GM21515 (cell line): ENCODE data around the gene CEACAM20.
"Not testable (repeated sequence)": the region's sequence is repeated elsewhere in the genome, so short reads cannot be mapped to it uniquely, and the experiment has no call there.

Experiments
- ATAC-seq: cut with Tn5 transposase; IDR thresholded peaks from one replicate; pipeline ENCODE4 v1.9.1; 2021; ENCODE audit not compliant: unreplicated experiment

CEACAM20 gene

DNA sequence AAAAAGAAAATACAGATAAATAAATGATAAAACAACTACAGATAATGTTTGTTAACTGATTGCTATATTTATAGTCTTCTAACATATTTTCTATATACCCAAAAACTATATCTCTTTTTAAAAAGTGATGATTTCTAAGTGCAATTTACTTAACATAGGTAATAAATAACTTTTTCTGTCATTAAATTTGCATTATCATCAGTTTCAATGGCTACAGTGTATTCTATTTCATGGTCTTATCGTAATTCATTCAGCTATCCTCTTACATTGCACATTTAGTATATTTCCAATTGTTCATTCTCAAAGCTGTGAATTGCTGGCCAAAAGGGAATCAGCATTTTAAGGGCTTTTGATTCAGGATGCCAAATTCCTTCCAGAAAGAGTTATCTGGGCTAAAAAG lies 32.8 kb downstream of the CEACAM20 start:
- ATAC-seq: no peak

DNA sequence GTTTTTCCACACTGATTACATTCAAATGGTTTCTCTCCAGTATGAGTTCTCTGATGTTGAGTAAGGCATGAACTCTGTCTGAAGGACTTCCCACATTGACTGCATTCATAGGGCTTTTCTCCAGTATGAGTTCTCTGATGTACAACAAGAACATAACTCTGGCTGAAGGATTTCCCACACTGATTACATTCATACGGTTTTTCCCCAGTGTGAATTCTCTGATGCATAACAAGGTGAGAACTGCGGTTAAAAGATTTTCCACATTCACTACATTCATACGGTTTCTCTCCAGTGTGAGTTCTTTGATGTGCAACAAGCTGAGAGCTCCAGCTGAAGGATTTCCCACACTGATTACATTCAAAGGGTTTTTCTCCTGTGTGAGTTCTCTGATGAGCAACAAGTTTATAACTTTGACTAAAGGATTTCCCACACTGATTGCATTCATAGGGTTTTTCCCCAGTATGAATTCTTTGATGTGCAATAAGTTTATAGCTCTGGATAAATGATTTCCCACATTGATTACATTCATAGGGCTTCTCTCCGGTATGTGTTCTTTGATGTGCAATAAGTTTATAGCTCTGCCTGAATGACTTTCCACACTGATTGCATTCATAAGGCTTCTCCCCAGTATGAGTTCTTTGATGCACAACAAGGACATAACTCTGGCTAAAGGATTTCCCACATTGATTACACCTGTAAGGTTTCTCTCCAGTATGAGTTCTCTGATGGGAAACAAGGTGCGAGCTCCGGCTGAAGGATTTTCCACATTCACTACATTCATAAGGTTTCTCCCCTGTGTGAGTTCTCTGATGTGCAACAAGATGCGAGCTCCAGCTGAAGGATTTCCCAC lies 52.7 kb downstream of the CEACAM20 start:
- no peak for ATAC-seq

DNA sequence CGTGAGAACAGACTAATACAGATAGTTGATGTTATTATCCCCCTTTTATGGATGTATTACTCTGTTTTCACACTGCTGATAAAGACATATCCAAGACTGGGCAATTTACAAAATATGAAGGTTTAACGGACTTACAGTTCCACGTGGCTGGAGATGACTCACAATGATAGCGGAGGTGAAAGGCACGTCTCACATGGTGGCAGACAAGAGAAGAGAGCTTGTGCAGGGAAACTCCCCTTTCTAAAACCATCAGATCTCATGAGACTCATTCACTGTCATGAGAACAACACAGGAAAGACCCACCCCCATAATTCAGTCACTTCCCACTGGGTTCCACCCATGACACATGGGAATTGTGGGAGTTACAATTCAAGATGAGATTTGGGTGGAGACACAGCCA lies 60.7 kb downstream of the CEACAM20 start:
- not testable (repeated sequence) for ATAC-seq

GRCh38 chr19:44462600-44463286 lies 66.7 kb downstream of the CEACAM20 start:
- ATAC-seq: not testable (repeated sequence)
